M059J (cell line): Measurements from ENCODE around the gene RRAGC. TPM values are rescaled to one million over a fixed set of nuclear protein-coding genes. Genes with fewer than 3 reads are reported as not detected.
A peak's percentile ranks its signal among the peaks of the same experiment; 100 is the strongest.
"Not testable (repeated sequence)": the region's sequence is repeated elsewhere in the genome, so short reads cannot be mapped to it uniquely, and the experiment has no call there.

Experiments used
- DNase-seq: peaks from one replicate; pipeline ENCODE4 v3.0.0-alpha.2; 2012; ENCODE audit warnings: low read depth
- total RNA-seq: library from RNA; depleted of rRNA; stranded (reverse); fragments of >200 nt; shearing (Covaris generic); gene quantifications from 2 replicates; pipeline ENCODE4 v1.2.3, GENCODE V29; 2014

The RRAGC gene
- total RNA-seq, 1 experiment from 2014 or later, result 31.7 TPM

DNA sequence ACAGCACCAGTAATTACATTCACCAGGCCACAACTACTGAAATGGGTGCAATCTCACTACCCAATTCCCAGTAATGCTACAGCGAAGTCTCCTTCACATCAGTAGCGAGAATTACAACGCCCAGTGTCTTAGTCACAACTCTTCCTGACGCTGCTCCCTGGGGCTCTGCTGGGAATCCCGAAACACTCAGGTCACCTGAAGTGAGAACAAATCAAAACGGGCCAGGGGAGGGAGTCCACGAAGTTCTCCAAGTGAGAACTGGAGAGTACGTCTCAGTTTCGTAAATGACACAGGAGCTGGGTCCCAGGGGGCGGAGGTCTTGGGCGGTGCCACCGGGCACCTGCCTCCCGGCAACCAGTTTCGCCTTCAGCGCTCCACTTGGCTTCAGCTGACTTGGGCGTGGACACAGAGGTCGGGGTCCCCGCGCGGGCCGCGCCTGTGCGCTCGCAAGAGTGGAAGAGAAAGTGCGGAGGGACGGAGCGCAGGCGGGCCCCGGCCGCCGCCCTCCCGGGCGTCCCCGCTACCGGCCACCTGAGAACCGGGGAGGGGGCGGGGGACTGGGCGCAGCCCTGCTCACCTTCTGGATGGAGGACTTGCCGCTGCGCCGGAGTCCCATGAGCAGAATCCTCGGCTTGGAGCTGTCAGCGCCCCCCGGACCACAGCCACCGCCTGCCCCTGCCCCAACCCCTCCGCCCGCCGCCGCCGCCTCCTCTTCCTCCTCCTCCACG is 575 bp downstream of the RRAGC start:
- peak; percentile 86 for DNase-seq

DNA sequence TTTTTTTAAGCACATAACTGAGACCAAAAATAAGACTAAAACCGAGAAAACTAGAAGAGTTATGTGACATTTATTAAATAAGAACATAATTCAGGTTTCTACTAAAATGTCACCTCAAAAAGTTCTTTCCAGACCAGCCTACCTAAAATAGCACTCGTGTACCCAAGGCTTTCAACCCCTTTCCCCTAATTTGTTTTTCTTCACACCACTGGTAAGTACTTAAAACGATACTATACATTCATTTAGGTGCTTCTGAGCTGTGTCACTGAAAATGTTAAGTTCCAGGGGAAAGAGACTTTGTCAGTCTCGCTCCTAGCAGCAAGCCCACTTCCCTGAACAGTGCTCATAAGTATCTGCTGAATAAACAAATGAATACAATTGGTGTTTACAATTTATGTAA is 6.8 kb downstream of the RRAGC start:
- DNase-seq, result no peak

DNA sequence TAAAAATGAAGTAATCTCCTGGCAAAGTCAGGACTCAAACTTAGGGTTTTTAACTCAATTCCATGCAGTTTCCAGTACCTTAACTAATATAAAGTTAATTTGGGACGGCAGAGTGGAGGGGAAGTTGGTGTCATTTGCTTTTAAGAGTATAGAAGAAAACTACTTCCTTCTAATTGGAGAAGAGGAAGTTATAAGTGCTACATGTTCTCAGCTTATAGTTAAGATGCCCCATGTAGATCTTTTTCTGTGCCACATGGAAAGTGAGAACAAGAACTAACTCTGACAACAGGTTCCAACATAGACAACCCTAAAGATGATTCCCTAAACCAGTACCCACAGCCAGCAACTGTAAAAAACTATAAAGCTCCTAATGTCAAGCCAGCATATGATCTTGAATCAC is 11.5 kb downstream of the RRAGC start:
- no peak for DNase-seq

DNA sequence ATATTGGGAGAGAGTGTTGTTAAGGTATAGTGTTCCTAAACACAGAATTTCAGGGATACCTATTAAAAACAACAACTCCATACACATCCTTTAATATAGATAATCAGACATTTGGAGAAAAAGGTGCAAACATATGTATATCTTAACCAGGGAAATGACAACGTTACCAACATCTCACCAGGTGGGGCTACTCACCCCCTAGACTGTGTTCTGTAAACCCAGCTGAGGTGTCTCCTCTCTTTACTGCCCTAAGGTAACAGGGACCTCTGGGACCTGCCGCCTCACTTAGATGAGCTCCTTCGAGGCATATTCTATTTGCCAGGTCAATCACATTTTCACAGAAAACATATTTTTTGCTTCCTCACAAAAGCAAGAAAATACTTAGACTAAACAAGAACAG is 13.4 kb downstream of the RRAGC start:
- DNase-seq, result no peak

DNA sequence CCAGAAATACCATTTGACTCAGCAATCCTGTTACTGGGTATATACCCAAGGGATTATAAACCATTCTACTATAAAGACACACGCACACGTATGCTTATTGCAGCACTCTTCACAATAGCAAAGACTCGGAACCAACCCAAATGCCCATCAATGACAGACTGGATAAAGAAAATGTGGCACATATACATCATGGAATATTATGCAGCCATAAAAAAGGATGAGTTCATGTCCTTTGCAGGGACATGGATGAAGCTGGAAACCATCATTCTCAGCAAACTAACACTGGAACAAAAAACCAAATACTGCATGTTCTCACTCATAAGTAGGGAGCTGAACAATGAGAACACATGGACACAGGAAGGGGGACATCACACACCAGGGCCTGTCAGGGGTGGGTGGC is 14.5 kb downstream of the RRAGC start:
- DNase-seq, result not testable (repeated sequence)

DNA sequence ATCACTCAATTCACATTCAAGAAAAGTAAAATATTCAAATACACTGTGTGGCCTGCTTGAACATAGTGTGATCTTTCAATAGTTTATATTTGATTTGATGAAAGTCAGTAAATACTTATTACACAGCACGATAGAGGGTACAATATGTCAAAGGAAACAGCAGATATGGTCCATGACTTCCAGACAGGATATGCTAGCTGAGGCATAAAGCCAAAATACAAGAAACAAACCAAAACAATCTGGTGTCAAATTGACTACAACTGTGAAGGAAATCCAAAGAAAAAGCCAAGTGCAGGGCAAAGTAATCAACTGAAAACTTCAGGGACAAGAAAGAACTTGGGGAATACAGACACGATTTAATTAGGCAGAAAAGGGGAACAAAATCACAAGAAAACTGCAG is 19.3 kb downstream of the RRAGC start:
- DNase-seq, result no peak

DNA sequence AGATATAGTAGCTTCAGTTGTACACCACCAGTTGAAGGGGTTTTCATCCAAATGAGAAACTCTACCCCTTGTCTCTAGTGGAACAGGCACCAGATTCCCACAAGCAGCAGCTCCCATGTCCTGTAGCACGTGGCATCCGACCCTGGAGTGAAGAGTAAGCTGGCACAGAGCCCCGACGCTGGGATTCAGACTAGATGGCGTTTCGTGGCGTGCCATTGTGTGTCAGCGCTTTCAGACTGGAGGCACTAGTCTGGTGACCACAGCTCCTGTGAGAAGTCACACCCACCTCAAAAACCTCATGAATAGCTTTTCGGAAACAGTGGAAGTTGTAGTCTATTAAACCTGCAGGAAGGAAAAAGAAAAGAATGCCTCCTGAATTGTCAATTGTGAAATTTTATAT is 20.2 kb downstream of the RRAGC start:
- no peak for DNase-seq

DNA sequence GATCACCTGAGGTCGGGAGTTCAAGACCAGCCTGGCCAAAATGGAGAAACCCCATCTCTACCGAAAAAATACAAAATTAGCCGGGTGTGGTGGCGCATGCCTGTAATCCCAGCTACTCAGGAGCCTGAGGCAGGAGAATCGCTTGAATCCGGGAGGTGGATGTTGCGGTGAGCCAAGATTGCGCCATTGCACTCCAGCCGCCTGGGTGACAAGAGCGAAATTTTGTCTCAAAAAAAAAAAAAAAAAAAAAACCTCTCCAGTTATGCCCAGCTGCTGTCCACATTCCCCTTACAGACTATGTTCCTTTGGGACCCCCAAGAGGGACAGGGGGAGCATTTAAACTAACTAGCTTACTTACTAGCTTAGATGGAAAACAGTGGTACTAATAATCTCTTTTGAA is 23.3 kb downstream of the RRAGC start:
- DNase-seq, result not testable (repeated sequence)

DNA sequence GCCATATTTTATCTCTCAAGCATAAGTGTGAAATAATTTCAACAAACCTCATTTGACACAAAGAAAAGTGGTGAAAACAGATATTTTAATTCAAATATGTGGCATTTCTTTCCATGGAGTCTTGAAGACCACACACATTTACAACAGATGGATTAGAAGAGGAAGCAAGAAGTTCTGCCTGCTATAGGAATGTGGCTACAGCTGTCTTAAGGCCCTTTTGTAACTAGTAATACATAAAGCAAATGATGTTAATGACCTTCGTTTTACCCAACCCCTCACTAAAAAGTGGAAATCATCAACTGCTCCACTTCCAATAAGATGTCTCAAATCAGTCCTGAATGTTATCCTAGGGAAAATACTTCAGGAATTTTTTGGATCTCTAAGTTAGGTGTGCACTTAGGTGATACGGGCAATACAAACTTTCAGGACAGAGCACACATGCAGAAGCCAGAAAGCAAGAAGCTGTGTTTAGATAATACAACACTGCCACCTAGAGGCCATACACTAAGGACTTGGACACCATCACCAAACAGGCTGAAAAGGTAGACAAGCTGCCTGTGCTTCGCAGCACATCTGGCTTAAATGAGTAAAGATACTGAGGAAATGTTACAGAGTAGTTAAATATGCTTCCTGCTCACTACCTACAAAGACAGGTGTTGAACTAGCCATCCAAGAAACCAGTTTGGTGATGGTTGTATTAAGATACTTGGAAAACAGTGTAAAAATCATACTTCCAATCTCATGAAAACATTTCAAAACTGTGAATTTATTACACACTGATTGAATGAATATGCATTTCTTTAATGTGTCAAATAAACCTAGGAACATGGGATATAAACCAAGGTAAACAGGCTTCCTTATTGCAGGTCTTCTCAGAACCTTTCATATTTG is 24.4 kb downstream of the RRAGC start:
- DNase-seq, result peak; percentile 83

DNA sequence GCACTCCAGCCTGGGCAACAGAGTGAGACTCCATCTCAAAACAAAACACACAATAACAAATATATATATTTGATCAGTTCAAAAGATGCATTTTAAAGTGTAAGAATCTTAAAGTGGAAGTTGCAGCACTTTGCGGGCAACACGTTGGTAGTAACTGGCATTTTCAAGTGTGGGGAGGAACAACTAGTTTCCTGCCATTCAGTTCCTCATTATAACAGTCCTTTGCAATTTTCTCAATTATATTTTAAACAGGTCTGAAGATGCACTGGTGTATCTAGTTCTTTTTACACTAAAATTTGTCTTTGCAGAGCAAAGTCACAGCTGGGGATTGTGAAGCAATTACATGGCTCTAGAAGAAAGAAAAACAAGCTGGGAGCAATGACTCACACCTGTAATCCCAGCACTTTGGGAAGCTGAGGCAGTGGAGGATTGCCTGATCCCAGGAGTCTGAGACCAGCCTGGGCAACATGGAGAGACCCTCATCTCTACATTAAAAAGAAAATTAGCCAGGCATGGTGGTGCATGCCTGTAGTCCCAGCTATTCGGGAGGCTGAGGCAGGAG is 25.3 kb downstream of the RRAGC start:
- DNase-seq, result no peak

DNA sequence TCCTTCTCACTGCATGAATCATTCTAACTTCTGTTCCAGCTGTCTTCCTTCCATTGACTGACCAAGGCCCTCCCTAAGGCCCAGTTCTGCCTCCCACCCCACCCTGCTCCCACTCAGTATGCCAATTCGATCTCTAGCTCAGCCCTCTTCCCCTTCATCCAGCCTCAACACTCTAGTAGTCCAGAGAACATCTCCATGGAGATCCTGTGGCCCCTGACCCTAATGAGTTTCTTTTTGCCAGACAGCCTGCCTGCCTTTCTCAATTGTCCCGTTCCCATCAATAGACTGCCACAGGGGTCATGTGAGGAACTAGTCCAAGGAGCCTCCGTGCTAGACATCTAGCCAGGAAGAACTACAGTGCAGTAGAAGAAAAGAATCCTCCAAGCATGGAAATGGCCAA is 26.4 kb downstream of the RRAGC start:
- no peak for DNase-seq

DNA sequence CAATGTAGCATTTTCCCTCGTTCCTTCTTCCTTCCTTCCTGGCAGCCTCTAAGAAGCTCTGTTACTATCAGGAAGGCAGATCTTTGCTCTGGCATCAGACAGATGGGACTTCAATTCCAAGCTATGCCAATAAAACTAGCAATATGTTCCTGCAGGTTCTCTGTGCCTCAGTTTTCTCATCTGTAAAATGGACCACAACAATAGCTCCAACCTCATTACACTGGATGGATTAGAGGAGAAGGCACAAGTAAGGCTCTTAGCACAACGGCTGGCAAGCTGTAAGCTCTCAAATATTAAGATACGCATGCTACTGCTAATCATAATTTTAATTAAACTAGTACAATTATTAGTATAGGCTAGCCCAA is 27.2 kb downstream of the RRAGC start:
- no peak for DNase-seq

DNA sequence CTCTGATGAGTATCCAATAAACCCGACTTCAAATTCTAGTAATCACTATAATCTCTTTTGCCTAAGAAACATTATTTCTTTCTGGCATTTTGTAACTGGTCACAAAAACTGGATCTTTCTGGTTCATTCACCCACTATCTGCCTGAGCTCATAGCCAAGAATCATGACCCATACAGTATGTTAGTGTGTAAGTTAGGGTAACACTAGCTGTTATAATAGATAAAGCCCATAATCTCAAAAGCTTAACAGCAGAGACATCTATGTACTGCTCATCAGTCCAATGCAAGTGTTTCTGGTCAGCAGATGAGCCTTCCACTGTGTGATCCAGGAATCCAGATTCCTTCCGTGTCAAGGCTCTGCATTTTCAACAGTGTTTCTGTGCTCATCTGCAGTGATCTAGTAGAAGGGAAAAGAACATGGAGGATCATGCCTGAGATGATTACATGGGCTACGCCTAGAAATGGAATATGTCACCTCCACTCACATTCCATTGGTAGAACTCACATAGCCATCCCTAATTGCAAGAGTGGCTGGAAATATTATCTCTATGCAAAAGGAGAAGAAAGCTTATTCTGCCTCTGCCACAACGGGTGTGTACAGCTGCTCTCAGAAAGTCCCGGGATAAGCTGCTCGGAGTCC is 27.7 kb downstream of the RRAGC start:
- DNase-seq, result no peak

DNA sequence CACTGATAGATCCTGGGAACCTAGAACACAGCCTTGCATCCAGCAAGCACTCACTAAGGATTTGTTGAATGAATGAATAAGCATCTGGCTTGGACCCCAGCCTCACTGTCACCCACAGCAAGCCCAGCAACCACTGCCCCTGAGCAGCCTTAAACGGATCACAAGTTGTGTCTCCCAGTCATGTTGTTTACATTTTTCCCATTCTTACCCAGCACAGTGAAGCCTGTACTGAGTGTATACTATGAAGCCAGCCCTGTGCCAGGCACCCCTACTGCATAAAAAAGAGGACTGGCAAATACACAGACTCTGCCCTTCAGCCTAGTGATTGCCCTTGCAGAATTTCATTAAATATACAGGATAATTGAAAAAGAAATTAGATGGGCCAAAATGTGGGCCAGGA is 30.2 kb downstream of the RRAGC start:
- no peak for DNase-seq

DNA sequence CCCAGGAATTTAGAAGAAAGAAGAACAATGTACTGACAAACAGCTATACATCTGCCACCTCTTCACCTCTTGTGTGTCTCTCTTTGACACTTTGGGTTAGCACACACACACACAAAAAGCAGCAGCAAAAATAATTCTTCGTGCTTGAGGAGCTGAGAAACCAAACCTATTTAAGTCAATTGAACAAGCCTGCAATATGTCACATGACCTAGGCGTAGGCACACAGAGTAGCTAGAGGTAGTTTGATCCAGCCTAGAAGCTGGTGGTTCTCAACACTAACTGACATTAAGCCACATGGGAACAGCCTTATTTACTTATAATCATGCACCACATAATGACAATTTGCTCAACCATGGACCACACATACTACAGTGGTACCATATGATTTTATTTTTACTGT is 32.3 kb downstream of the RRAGC start:
- DNase-seq, result no peak

DNA sequence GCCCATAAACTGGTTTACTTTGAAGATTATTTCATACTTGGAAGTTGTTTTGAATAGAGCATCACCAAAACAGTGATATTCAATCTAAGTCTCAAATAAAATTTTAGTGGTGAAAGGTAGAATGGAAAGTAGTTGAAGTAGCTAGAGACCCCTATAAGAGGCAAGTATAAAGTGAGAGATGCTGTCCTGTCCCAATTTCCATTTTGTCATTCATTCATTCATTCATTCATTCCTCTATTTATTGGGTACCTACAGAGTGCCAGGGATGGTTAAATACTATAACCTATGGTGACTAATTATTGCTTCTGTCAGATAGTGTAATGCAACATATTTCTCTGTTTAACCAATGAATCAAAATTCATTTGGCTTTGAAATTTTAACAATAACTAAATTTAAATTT is 32.7 kb downstream of the RRAGC start:
- DNase-seq, result no peak

DNA sequence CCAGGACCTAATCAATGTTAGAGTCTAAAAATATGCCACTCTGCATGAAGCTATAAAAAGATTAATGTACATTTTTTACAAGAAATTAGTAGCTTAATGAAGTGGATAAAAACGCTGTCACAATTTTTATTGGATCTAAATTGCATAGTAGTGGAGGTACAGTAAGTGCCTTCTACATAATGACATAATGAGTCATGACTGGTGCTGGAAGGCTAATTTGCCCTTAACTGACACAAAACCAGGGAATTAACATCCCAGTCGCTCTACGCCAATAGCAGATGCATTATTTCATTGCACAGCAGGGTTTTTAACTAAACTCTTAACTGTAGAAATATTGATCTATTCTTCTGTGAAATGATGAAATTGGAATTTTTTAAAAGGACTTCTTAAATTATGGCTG is 33.3 kb downstream of the RRAGC start:
- peak; percentile 24 for DNase-seq

DNA sequence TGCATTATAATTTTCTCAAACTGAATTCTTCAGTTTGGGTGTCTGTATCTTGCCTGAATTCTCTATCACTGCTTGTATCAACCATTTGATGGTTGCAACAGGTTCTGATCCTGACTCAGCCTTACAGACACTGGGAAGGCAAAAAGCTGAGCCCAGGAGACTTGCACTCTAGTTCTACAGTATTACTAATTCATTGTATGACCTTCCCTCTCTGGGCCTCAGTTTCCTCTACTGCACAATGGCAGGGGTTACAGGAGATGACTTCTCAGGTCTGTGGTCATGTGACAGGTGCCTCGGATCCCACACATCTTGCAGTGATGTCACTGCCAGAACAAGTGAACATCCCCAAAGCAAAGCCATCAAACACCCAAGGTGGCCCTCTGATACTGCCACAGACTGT is 38.7 kb downstream of the RRAGC start:
- no peak for DNase-seq

DNA sequence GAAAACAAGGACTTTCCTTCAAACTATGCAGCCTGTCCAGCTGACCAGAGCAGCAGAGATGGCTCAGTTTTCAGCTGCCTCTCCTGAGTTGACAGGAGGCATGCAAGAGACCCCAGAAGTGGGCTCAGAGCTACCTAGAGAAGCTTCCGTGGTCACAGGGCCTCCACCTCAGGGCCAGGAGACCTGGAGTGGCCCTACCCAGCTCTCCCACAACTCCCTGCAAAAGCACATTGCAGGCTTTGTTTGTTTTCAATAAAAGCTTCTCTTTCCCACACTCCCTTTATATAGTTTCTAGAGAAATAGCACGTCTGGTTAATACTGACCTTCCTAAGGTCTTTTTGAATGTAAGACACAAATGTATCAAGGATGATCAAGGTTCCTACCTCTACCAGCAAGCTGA is 40.1 kb downstream of the RRAGC start:
- no peak for DNase-seq

DNA sequence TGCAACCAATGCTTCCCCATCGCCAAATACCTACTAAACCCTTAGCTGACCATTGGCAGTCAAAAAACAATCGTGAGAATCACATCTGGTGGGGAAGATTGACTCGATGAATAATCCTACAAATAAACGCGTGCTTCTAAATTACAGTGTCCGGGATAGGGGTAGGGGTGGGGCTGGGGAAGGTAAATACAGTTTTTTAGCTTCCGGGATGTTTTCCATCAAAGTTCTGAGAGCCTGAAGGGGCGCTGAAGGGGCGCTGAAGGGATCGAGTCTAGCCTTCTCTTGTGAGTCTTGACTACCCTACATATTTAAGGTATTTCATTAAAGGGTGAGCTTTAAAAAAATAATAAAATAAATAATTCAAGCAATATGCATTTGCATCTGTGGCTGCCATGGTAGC is 40.5 kb downstream of the RRAGC start:
- DNase-seq, result no peak

DNA sequence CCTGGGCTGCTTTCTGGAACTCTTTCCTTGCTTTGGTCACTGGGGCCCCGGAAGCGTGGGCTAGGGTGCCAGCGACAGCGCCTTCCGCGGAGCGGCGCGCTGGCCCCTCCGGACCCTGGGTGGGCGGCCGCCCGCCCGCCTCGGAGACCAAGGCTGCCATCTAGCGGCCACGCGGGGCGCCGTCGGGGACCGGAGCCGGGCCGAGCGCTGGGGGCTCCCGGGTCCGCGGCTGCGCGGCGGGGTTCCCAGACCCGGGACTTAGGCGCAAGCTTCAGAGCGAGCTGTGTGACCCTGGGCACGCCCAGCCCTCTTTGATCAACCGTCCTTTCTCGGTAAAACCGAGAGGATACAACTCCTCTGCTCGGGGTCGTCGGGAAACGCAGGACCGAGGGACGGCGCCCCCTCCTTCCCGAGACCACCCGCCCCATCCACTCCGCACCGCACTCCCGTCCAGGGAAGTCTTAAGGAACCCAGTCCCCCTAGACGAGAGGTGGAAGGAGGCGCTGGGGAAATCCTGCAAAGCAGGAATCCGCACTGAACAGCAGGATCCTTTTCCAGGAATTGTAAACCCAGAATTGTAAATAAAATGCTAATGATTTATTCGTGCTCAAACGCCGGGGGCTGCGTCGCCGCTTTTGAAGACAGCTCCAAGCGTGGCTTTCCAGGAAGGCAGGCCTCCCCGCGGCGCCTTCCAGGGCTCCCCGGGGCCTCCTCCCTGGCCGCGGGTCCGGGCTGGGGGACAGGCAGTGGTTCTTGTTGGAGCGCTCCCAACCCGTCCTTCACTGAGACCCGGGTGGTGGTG is 41.2 kb downstream of the RRAGC start:
- DNase-seq, result no peak
